Measurements from ENCODE around the gene S100A5. TPM values are rescaled to one million over a fixed set of nuclear protein-coding genes. Genes with fewer than 3 reads are reported as not detected.

The S100A5 gene
- total RNA-seq, 1 donor from 2014 or later, result not detected

GRCh38 chr1:153506386-153506785, 34.3 kb downstream of the S100A5 start:
- no peak for DNase-seq

- DNase-seq, result no peak
These were observed 35.2 kb downstream of the S100A5 start for GRCh38 chr1:153505576-153505975.

- DNase-seq, result no peak
These were observed 37.0 kb downstream of the S100A5 start for GRCh38 chr1:153503766-153504165.

GRCh38 chr1:153498746-153499145, 42.0 kb downstream of the S100A5 start:
- DNase-seq, result no peak

DNA sequence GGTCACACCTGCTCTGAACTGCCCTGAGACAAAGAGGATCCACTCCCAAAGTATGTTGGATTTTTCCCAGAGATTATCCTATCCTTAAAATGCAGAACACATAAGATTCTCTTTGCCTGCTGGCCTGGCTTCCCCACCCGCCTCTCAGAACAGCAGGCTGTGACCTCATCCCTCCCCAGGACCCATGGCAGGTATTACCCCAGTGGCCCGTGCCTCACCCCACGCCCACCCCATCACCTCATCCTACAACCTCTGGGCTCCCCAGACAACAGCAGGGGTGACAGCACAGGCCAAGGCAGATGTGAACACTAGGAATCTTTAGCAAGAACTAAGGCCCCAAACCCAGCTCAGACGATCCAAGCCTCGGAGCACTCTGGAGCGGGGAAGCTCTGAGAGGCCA, 45.2 kb downstream of the S100A5 start:
- no peak for DNase-seq

DNA sequence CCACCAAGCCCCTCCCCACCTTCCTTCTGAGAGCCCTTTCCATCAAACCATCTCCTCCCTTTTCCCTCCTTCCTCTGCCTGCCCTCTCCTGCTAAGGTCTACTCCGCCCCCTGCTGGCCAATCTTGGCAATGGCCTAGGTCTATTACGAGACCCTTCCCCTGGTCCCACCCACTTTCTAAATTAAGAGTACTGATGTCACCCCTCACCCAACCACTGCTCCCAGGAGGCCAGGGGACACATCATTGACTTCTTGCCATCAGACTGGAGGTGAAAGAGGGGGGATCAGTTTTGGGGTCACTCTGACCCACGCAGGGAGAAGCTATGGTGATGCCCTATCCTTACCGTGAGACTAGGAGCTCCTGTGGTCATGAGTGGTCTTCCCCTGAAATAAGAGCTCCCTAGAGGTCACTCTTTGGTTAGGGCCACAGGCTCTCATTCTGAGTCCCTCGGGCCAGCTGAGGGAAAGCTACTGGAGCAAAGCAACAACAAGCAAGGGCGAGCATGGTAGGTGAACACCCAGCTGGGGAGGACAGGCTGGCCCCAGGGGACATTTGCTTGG, 45.7 kb downstream of the S100A5 start:
- peak; percentile 76 for DNase-seq

DNA sequence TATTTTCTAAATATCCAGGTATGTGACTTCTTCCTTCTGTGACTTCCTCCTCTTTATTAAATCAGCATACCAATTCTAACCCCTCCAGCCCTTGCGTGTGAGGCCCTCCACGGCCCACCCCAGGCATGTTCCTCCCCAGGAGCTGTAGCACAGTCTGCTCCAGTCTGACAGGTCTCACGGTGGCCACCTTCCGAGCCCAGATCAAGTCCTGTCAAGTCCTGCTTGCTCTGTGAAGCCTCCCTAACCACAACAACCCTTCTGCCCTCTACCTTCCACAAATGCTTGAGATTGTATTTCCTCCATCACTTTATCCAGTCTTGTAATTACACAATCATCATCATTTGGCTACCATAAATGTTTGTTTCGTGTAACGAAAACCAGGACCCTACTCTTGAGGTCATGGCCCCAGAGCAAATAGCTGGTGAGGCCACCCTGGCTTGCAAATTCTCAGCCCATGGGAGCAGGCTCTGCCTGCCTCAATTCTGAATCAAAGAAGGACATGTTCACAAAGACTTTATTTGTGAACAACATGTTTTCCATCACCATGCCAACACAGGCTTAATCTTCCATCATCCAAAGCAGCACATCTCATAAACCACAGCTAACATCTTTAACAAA, 47.3 kb downstream of the S100A5 start:
- no peak for DNase-seq

DNA sequence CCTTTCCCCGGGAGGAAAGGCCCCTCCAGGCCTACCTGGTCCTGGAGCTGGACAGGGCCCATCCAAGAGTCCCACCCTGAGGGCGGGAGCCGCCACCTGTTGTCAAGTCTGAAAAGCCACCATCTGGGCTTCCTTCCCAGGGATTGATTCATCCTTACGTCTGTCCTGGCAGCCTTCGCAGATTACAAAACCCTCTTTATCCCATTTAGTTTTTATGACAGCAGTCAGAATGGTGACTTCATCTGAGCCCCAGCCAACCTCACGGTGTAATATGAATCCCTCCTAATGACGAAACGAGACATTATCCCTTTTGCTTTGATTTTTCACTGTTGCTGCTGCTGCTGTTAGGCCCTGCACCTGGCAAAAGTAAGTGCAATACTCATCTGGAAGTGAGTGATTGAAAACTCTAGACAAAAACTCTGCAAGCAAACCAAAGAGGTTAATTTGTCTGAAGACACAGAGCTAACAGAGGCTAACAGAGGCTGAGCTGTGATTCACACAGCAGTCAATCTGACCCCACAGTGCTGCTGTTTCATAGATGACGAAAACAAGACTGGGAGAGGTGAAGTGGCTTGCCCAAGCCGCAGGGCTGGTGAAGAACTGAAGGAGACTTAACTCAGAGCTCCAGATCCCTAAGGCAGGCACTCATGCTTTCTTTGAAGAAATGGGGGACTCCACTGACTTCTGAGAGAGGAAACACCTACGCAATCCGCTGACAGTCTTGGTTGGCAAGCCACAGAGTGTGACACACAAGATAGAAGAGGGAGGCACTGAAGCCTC, 50.3 kb downstream of the S100A5 start:
- DNase-seq, result no peak

DNA sequence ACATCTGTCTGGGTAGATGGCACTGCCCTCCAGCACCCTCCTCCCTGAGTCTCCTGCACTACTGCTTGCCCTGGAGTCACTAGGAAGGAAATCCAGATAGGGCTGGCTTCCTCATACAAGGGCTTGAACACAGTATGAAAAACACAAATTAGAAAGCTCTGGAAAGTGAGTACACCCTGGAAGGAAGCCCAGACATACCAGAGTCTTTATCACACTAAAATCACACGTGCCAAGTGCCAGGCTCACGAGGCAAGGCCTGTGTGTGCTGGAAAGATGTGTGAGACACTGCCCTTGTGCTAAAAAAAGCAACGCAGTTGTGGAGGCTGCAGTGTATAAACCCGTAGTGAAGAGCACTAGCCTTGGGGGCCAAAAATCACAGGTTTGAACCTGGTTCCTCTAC, 52.0 kb downstream of the S100A5 start:
- DNase-seq, result no peak

DNA sequence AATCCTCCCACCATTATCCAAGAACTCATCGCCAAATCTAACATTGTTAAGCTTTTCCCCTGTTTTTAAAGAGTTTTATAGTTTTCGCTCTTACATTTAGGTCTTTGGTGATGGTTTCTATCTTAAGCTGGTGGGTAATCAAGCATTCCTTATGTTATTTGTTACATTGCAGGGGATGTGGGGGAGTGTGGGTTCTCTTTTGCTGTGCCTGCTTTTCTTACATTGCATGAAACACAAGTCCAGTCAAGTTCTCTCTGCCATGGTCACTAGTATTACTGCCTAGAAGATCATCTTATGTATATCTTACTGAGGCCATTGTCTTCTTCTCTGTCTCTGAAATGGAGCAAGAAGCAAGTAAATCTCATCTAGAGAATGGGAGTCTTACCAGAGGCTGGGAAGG, 53.0 kb downstream of the S100A5 start:
- no peak for DNase-seq

Other genes with a start within 250 kb of the S100A5 start
- not detected in 2 replicates for gene PGLYRP3, start 228.0 kb downstream of the S100A5 start, total RNA-seq
- not detected in 2 replicates for gene PGLYRP4, start 192.1 kb downstream of the S100A5 start, total RNA-seq
- 0.19 and 0.51 TPM in 2 replicates for gene S100A9, start 183.1 kb downstream of the S100A5 start, total RNA-seq
- gene S100A12, start 165.3 kb downstream of the S100A5 start, total RNA-seq, result not detected in 2 replicates
- not detected in 2 replicates for gene S100A8, start 149.9 kb downstream of the S100A5 start, total RNA-seq
- not detected in 2 replicates for gene S100A7A, start 124.4 kb downstream of the S100A5 start, total RNA-seq
- not detected in 2 replicates for gene S100A7, start 80.3 kb downstream of the S100A5 start, total RNA-seq
- 239 and 342 TPM in 2 replicates for gene S100A6, start 4.9 kb downstream of the S100A5 start, total RNA-seq
- gene S100A4, start 4.9 kb upstream of the S100A5 start, total RNA-seq, result 7.1 and 22.6 TPM in 2 replicates
- gene S100A3, start 8.3 kb upstream of the S100A5 start, total RNA-seq, result 1.3 and 1.4 TPM in 2 replicates
- gene S100A2, start 24.9 kb upstream of the S100A5 start, total RNA-seq, result 0.51 and 0.98 TPM in 2 replicates
- 581 and 601 TPM in 2 replicates for gene S100A16, start 72.2 kb upstream of the S100A5 start, total RNA-seq
- 0.42 and 0.68 TPM in 2 replicates for gene S100A14, start 75.4 kb upstream of the S100A5 start, total RNA-seq
- gene S100A13, start 86.6 kb upstream of the S100A5 start, total RNA-seq, result 39.0 and 91.7 TPM in 2 replicates
- not detected in 2 replicates for gene S100A1, start 87.5 kb upstream of the S100A5 start, total RNA-seq
- 21.1 and 25.9 TPM in 2 replicates for gene CHTOP, start 93.1 kb upstream of the S100A5 start, total RNA-seq
- 45.6 and 60.8 TPM in 2 replicates for gene SNAPIN, start 117.8 kb upstream of the S100A5 start, total RNA-seq
- 267 and 268 TPM in 2 replicates for gene ILF2, start 130.1 kb upstream of the S100A5 start, total RNA-seq
- gene NPR1, start 137.8 kb upstream of the S100A5 start, total RNA-seq, result 54.4 and 56.5 TPM in 2 replicates
- gene INTS3, start 187.1 kb upstream of the S100A5 start, total RNA-seq, result 31.3 and 42.7 TPM in 2 replicates
- 27.6 and 30.0 TPM in 2 replicates for gene SLC27A3, start 234.5 kb upstream of the S100A5 start, total RNA-seq